K562 (cell line): Measurements from ENCODE around the gene SMIM35. TPM values are rescaled to one million over a fixed set of nuclear protein-coding genes. Genes with fewer than 3 reads are reported as not detected.

Experiments
- BHLHE40 ChIP-seq: IDR thresholded peaks from 2 replicates; pipeline ENCODE4 v1.6.1; 2011; ENCODE audit warnings: low read length, improper control_type of control experiment
- FOXP4 ChIP-seq: sonication (generic); formaldehyde crosslinking; IDR thresholded peaks from 2 replicates; pipeline ENCODE4 v1.8.0; 2022; ENCODE audit warnings: mild to moderate bottlenecking, missing genetic modification reagents, borderline replicate concordance
- HDAC1 ChIP-seq, 2 experiments: fragments of 450-650 bp; IDR thresholded peaks; 2 replicates each; pipeline ENCODE4 v1.6.1; 2016 to 2017; ENCODE audit warnings: inconsistent platforms in 1 of 2, mild to moderate bottlenecking in 1 of 2, moderate library complexity in 1 of 2
- HMGN3 ChIP-seq: IDR thresholded peaks from 2 replicates; pipeline ENCODE4 v1.6.1; 2011; ENCODE audit warnings: borderline replicate concordance, low read depth, mild to moderate bottlenecking, mixed read lengths, low read length; ENCODE audit not compliant: insufficient read length; ENCODE audit errors: extremely low read depth
- KDM5B ChIP-seq: fragments of 200-600 bp; sonication (generic); IDR thresholded peaks from 2 replicates; pipeline ENCODE4 v1.6.1; 2012; ENCODE audit warnings: low read depth, mild to moderate bottlenecking, moderate library complexity, low read length, control low read depth, inconsistent platforms; ENCODE audit not compliant: insufficient replicate concordance
- MAX ChIP-seq: sonication (generic); formaldehyde crosslinking; IDR thresholded peaks from 2 replicates; pipeline ENCODE4 v1.9.0; 2022; ENCODE audit warnings: mild to moderate bottlenecking, missing genetic modification reagents
- MTA1 ChIP-seq: fragments of 450-650 bp; IDR thresholded peaks from 2 replicates; pipeline ENCODE4 v1.6.1; 2017; ENCODE audit warnings: borderline replicate concordance
- NCOR1 ChIP-seq: fragments of 450-650 bp; IDR thresholded peaks from 2 replicates; pipeline ENCODE4 v1.6.1; 2016; ENCODE audit warnings: mild to moderate bottlenecking, moderate library complexity
- NR2C1 ChIP-seq, 2 experiments: fragments of 450-650 bp; IDR thresholded peaks; 2 replicates each; pipeline ENCODE4 v1.6.1; 2017; ENCODE audit warnings: mild to moderate bottlenecking in 2 of 2, antibody characterized with exemption in 1 of 2, inconsistent platforms in 1 of 2, missing compliant biosample characterization in 1 of 2, missing genetic modification characterization in 1 of 2
- NR2C2 ChIP-seq, 2 experiments: fragments of 200-800 bp in 1 of 2; sonication (Bioruptor generic) in 1 of 2; sonication (generic) in 1 of 2; formaldehyde crosslinking in 1 of 2; IDR thresholded peaks; 2 replicates each; pipeline versions ENCODE4 v1.6.1 to v1.8.0; 2016 to 2022; ENCODE audit warnings: mild to moderate bottlenecking in 1 of 2, missing compliant biosample characterization in 1 of 2, missing genetic modification characterization in 1 of 2, missing genetic modification reagents in 1 of 2
- SAFB2 ChIP-seq: fragments of 200-400 bp; formaldehyde crosslinking; IDR thresholded peaks from 2 replicates; pipeline ENCODE4 v1.6.1; 2018; ENCODE audit warnings: borderline replicate concordance, low read length, low read depth, moderate library complexity; ENCODE audit not compliant: severe bottlenecking
- SMAD4 ChIP-seq: fragments of 250-450 bp; sonication (Bioruptor Pico); conservative IDR thresholded peaks from 2 replicates; pipeline ENCODE4 v1.8.0; 2021; ENCODE audit warnings: inconsistent platforms, mild to moderate bottlenecking, moderate library complexity
- TCF3 ChIP-seq: sonication (generic); formaldehyde crosslinking; IDR thresholded peaks from 2 replicates; pipeline ENCODE4 v1.4.0; 2020; ENCODE audit warnings: mild to moderate bottlenecking, missing genetic modification reagents
- ZNF3 ChIP-seq: fragments of 250-450 bp; sonication (Bioruptor Pico); IDR thresholded peaks from 2 replicates; pipeline ENCODE4 v1.5.0; 2021; ENCODE audit warnings: mild to moderate bottlenecking, moderate library complexity
- ZNF507 ChIP-seq: conservative IDR thresholded peaks from 2 replicates; pipeline ENCODE4 v1.6.1; 2017; ENCODE audit warnings: missing genetic modification characterization, missing compliant biosample characterization
- polyA plus RNA-seq, 8 experiments: library from polyadenylated mRNA; depleted of rRNA in 4 of 8; stranded (reverse) in 5 of 8; unstranded in 3 of 8; fragments of >200 nt; fragmentation: Nextera tagmentation in 2 of 8; fragmentation: Illumina TruSeq in 1 of 8; extraction: Ambion mirVana in 2 of 8; extraction: Trizol in 1 of 8; gene quantifications; 2 replicates each; pipeline versions ENCODE4 v1.2.1 to v1.2.3, GENCODE V29; 2011 to 2014; ENCODE audit warnings: inconsistent platforms in 1 of 8, missing spikeins in 1 of 8
- total RNA-seq, 7 experiments: library from RNA; depleted of rRNA in 6 of 7; stranded (reverse); fragments of >200 nt in 6 of 7; fragmentation: Illumina TruSeq in 2 of 7; extraction: Trizol in 2 of 7; gene quantifications; 2 replicates each; pipeline versions ENCODE4 v1.2.1 to v1.2.3, GENCODE V29; 2011 to 2021; ENCODE audit warnings: low replicate concordance in 1 of 7

Gene SMIM35
- total and polyA plus RNA-seq, 9 of the 15 experiments (the other 6 are each of a cell fraction or from before 2014, with no cell fraction given), result 0.03 TPM; not detected in 7

- TF ChIP-seq HMGN3, result no peak
- no peak for TF ChIP-seq NR2C2 (CRISPR knock-in tag; IDR thresholded peaks at IDR 0.05)
- TF ChIP-seq NR2C2 (tag; IDR thresholded peaks at IDR 0.05), result peak; percentile 70
- TF ChIP-seq SAFB2, result no peak
- no peak for TF ChIP-seq ZNF3 (CRISPR knock-in tag)
- TF ChIP-seq NCOR1, result peak; percentile 59; the same call in 1 of the 2 replicates
- TF ChIP-seq TCF3, result peak; percentile 33; the same call in 1 of the 2 replicates
- peak; percentile 70 for TF ChIP-seq NR2C1 (IDR thresholded peaks at IDR 0.05)
- peak; percentile 80 for TF ChIP-seq NR2C1 (tag; IDR thresholded peaks at IDR 0.05)
- TF ChIP-seq HDAC1 (IDR thresholded peaks at IDR 0.05), result peak in 1 of 2 experiments; percentile 48; a peak in 2 of 4 replicates
- 0 out of 2 replicates have a peak, but pooled peaks have one; percentile 39 for TF ChIP-seq MAX (CRISPR knock-in tag)
- TF ChIP-seq MTA1, result no peak
- no peak for TF ChIP-seq KDM5B
- peak; percentile 62 for TF ChIP-seq SMAD4 (CRISPR knock-in tag)
- TF ChIP-seq ZNF507, result no peak
- TF ChIP-seq BHLHE40, result peak; percentile 66
- no peak for TF ChIP-seq FOXP4 (CRISPR knock-in tag)
Observed at GRCh38 chr11:118092907-118093571, 6.3 kb upstream of the SMIM35 start (continued).
